Caco-2 (cell line): ENCODE data around the gene ATP11C. TPM values are rescaled to one million over a fixed set of nuclear protein-coding genes. Genes with fewer than 3 reads are reported as not detected.

Source experiments
- BruUV-seq: library from RNA; stranded (reverse); fragments of 400-500 nt; replicated peaks from 2 replicates; lab custom pipeline; 2021; lab: Mats Ljungman, UMichigan
- CTCF ChIA-PET: fragments of 300-600 bp; sonication (Branson Sonifier 250); formaldehyde crosslinking; loops from one replicate; lab custom pipeline; 2022; ENCODE audit warnings: antibody characterized with exemption; lab: Charles Lee
- POLR2A ChIA-PET: fragments of 300-600 bp; sonication (Branson Sonifier 250); formaldehyde crosslinking; loops from one replicate; lab custom pipeline; 2022; ENCODE audit warnings: antibody characterized with exemption; lab: Charles Lee
- DNase-seq, 2 experiments: peaks; one replicate each; pipeline versions ENCODE4 v3.0.0 to v3.0.0-alpha.2; 2020 to 2022
- H3K27me3 ChIP-seq: replicated peaks from 2 replicates; pipeline ENCODE4 v1.6.0; 2011; ENCODE audit warnings: low read length; ENCODE audit not compliant: control insufficient read depth, insufficient read depth
- H3K36me3 ChIP-seq: 2 replicates; pipeline ENCODE4 v1.5.1; 2011; ENCODE audit warnings: low read length; ENCODE audit not compliant: control insufficient read depth, insufficient read depth
- H3K4me1 ChIP-seq: fragments of 250-450 bp; sonication (Bioruptor Pico); 2 replicates; pipeline ENCODE4 v1.5.1; 2020; ENCODE audit warnings: mild to moderate bottlenecking
- H3K4me3 ChIP-seq: 2 replicates; pipeline ENCODE4 v1.5.1; 2011; ENCODE audit warnings: low read depth, mild to moderate bottlenecking, control low read depth, low read length
- H3K9me3 ChIP-seq: fragments of 250-450 bp; sonication (Bioruptor Pico); 2 replicates; pipeline ENCODE4 v1.5.1; 2020; ENCODE audit warnings: mild to moderate bottlenecking, moderate library complexity
- H3K27ac Mint-ChIP-seq: one replicate; pipeline ENCODE4 v1.8.0; 2022; ENCODE audit warnings: mixed read lengths; ENCODE audit not compliant: unreplicated experiment
- H3K27me3 Mint-ChIP-seq: one replicate; pipeline ENCODE4 v1.8.0; 2022; ENCODE audit warnings: mixed read lengths; ENCODE audit not compliant: insufficient read depth, unreplicated experiment
- H3K36me3 Mint-ChIP-seq: one replicate; pipeline ENCODE4 v1.8.0; 2022; ENCODE audit warnings: mild to moderate bottlenecking, mixed read lengths; ENCODE audit not compliant: insufficient read depth, unreplicated experiment
- H3K4me1 Mint-ChIP-seq: one replicate; pipeline ENCODE4 v1.8.0; 2022; ENCODE audit warnings: low read depth, mixed read lengths; ENCODE audit not compliant: unreplicated experiment
- H3K4me3 Mint-ChIP-seq: one replicate; pipeline ENCODE4 v1.8.0; 2022; ENCODE audit warnings: mild to moderate bottlenecking, moderate library complexity, mixed read lengths; ENCODE audit not compliant: unreplicated experiment
- H3K9me3 Mint-ChIP-seq: one replicate; pipeline ENCODE4 v1.8.0; 2022; ENCODE audit warnings: mixed read lengths; ENCODE audit not compliant: unreplicated experiment
- intact Hi-C: fragments of 100-400 bp; cut with micrococcal nuclease; formaldehyde crosslinking; loops from one replicate; pipeline ENCODE4 v1.10.0; 2022; ENCODE audit not compliant: unreplicated experiment
- total RNA-seq: library from RNA; stranded (reverse); gene quantifications from 2 replicates; pipeline ENCODE4 v1.2.3, GENCODE V29; 2022
- TF ChIP-seq, protein P1 (sequence below), 2 experiments: fragments of 200-600 bp in 1 of 2; IDR thresholded peaks; 1 replicate in 1 of 2; 2 replicates in 1 of 2; pipeline versions ENCODE4 v1.5.1 to v1.8.0; 2011 to 2022; ENCODE audit warnings: antibody characterized with exemption in 1 of 2, control low read depth in 1 of 2, inconsistent platforms in 1 of 2, low read depth in 1 of 2, low read length in 1 of 2, mild to moderate bottlenecking in 1 of 2, moderate library complexity in 1 of 2; ENCODE audit not compliant: insufficient read depth in 1 of 2, severe bottlenecking in 1 of 2, unreplicated experiment in 1 of 2

ATP11C gene
- total RNA-seq, 1 experiment from 2014 or later = 12.2 TPM

DNA sequence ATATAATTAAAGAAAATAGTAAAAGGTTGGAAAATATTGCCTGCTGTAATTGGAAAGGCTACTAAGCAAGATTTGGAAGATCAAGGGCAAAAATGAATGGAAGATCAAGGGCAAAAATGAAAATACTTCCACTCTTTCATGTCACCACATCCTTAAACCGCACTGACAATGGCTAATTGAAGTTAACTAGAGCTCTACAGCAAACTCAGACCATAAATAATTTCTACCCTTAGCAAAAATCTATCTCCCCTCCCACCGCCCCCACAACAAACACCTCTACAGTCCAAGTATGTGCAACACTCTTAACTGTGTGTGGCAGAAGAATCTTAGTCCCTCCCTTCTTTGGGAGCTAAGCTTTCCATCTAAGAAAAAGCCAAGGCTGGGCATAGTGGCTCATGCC lies 27.1 kb downstream of the ATP11C start:
- Mint-ChIP-seq H3K27me3 (no peaks in the 10 kb centered on the region), H3K4me1 (peaks cover 27% of the 10 kb centered on the region), H3K27ac (no peak overlapping the region), H3K9me3 (no peaks in the 10 kb centered on the region), H3K4me3 (no peak overlapping the region), H3K36me3 (no peaks in the 10 kb centered on the region)
- TF ChIP-seq, protein P1, sequence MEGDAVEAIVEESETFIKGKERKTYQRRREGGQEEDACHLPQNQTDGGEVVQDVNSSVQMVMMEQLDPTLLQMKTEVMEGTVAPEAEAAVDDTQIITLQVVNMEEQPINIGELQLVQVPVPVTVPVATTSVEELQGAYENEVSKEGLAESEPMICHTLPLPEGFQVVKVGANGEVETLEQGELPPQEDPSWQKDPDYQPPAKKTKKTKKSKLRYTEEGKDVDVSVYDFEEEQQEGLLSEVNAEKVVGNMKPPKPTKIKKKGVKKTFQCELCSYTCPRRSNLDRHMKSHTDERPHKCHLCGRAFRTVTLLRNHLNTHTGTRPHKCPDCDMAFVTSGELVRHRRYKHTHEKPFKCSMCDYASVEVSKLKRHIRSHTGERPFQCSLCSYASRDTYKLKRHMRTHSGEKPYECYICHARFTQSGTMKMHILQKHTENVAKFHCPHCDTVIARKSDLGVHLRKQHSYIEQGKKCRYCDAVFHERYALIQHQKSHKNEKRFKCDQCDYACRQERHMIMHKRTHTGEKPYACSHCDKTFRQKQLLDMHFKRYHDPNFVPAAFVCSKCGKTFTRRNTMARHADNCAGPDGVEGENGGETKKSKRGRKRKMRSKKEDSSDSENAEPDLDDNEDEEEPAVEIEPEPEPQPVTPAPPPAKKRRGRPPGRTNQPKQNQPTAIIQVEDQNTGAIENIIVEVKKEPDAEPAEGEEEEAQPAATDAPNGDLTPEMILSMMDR (IDR thresholded peaks at IDR 0.05; ENCODE audit: insufficient read depth in 1 of 2, low read depth in 1 of 2, low read length in 1 of 2, severe bottlenecking in 1 of 2, unreplicated experiment in 1 of 2) = no peak
- no peak for DNase-seq
- Histone ChIP-seq H3K27me3 (no peaks in the 10 kb centered on the region), H3K4me3 (no peak overlapping the region), H3K36me3 (no peaks in the 10 kb centered on the region), H3K4me1 (peaks cover 25% of the 10 kb centered on the region), H3K9me3 (no peaks in the 10 kb centered on the region)
- ChIA-PET POLR2A (no interaction called here), CTCF (no interaction called here)
- BruUV-seq = no TSS peak
- intact Hi-C loops = loop anchor here (10.0 kb wide), 1 partner anchor 61 kb away; no protein-coding TSS in a partner anchor

DNA sequence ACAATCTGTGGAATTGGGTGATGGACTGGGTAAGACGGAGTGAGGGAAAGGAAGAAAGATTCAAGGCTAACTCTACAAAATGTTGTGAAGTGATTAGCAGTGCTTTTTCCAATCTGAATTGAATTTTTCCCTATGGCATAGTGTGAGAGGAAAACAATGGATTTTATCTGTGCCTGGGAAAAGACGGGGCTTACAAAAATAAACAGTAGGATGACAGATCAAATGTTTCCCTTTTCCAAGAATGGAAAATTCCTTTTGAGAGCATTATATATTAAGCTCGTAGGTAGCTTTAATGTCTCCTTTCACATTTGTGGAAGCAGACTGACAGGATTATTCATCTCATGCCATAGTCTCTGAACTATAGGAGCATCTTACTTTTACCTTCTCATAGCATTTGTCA lies 27.8 kb downstream of the ATP11C start:
- Histone ChIP-seq H3K36me3 (no peaks in the 10 kb centered on the region), H3K4me3 (no peak overlapping the region), H3K4me1 (peaks cover 28% of the 10 kb centered on the region), H3K27me3 (no peaks in the 10 kb centered on the region), H3K9me3 (no peaks in the 10 kb centered on the region)
- no TSS peak for BruUV-seq
- Mint-ChIP-seq H3K4me1 (peaks cover 27% of the 10 kb centered on the region), H3K9me3 (no peaks in the 10 kb centered on the region), H3K27me3 (no peaks in the 10 kb centered on the region), H3K27ac (peak overlapping the region; percentile 49), H3K4me3 (peak overlapping the region; percentile 10), H3K36me3 (no peaks in the 10 kb centered on the region)
- intact Hi-C loops = loop anchor here (10.0 kb wide), 1 partner anchor 60 kb away; no protein-coding TSS in a partner anchor
- DNase-seq = no peak
- CTCF ChIA-PET = no interaction called here
- POLR2A ChIA-PET = no interaction called here
- TF ChIP-seq, protein P1 (IDR thresholded peaks at IDR 0.05; ENCODE audit: insufficient read depth in 1 of 2, low read depth in 1 of 2, low read length in 1 of 2, severe bottlenecking in 1 of 2, unreplicated experiment in 1 of 2) = no peak

DNA sequence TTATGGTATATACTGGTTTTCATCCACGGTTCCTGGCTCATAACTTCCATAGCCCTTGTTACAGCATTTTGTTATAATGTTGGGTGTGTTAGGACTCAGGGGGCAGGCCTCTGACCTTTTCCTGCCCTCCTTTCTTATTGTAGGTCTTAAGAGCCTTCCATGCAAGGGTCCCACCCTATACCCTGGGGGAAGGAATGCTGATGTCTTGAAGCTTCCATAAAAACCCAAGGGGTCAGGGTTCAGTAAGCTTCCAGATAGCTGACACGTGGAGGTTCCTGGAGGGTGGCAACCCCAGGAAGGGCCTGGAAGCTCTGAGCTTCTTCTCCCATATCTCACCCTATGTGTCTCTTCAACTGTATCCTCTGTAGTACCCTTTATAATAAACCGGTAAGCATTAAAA lies 29.6 kb downstream of the ATP11C start:
- Histone ChIP-seq H3K4me3 (no peak overlapping the region), H3K36me3 (no peaks in the 10 kb centered on the region), H3K27me3 (no peaks in the 10 kb centered on the region), H3K9me3 (no peaks in the 10 kb centered on the region), H3K4me1 (peaks cover 28% of the 10 kb centered on the region)
- Mint-ChIP-seq H3K9me3 (no peaks in the 10 kb centered on the region), H3K4me1 (peaks cover 27% of the 10 kb centered on the region), H3K36me3 (no peaks in the 10 kb centered on the region), H3K27ac (no peak overlapping the region), H3K27me3 (no peaks in the 10 kb centered on the region), H3K4me3 (no peak overlapping the region)
- ChIA-PET POLR2A (no interaction called here), CTCF (no interaction called here)
- TF ChIP-seq, protein P1 (IDR thresholded peaks at IDR 0.05; ENCODE audit: insufficient read depth in 1 of 2, low read depth in 1 of 2, low read length in 1 of 2, severe bottlenecking in 1 of 2, unreplicated experiment in 1 of 2) = no peak
- peak; percentile 9 to 53 for DNase-seq
- intact Hi-C loops = loop anchor here (2.0 to 10.0 kb wide), 3 partner anchors 30 to 58 kb away; partner anchors contain the start of gene ATP11C
- no TSS peak for BruUV-seq
